ENCODE data around the gene SMCHD1.

GRCh38 chr18:2672410-2672809 lies 16.9 kb downstream of the SMCHD1 start:
- TF ChIP-seq POLR2A (IDR thresholded peaks at IDR 0.05), result no peak
- TF ChIP-seq CTCF (IDR thresholded peaks at IDR 0.05), result no peak
- no peak for TF ChIP-seq POLR2AphosphoS5 (IDR thresholded peaks at IDR 0.05)

All from transverse colon (tissue), 4 donors.